HG03520 (cell line): ENCODE data around the gene KITLG.
A peak's percentile ranks its signal among the peaks of the same experiment; 100 is the strongest.
"Not testable (repeated sequence)": the region's sequence is repeated elsewhere in the genome, so short reads cannot be mapped to it uniquely, and the experiment has no call there.

Experiments used
- ATAC-seq: cut with Tn5 transposase; IDR thresholded peaks from one replicate; pipeline ENCODE4 v1.9.1; 2021; ENCODE audit warnings: mild to moderate bottlenecking, moderate library complexity; ENCODE audit not compliant: unreplicated experiment

KITLG gene

DNA sequence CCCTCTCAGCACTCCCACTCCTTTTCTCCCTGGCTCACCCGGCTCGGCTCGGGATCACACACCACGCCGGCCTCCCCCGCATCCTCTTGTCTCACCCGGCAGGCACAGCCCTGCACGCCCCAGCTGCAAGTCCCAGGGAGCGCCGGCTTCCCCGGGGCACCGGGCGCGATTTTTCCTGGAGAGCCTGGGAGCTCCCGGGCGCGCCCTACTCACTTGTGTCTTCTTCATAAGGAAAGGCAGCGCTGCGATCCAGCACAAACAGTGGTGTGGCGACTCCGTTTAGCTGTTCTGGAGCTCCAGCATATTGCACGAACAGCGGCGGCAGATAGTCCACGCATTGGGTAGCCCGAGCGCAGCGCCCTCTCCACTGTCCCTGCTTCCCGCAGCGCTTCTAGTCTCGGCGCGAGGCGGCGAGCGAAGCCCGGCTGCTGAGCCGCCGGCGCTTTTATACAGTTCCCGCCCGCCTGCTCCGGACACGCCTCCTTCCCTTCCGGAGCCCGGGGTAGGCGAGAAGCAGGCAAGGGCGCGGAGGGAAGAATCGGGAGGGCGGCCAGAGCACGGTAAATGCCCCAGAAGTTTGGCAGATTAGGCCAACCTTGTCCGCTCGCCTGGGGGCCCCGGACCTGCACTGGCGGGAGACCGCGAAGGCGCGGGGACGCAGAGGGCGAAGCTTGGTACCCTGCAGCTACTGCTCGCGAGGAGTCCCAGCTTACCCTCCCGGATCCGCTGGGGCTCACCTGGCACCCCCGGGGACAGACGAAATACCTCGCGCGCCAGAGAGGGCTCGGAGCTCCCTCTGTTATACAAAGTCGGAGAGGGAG, at the start of gene KITLG:
TSS of gene KITLG (minus strand) at position 421 of the 821 bp plus-strand sequence. CDS start at position 228, 193 bp downstream.
- peak; percentile 66 for ATAC-seq

DNA sequence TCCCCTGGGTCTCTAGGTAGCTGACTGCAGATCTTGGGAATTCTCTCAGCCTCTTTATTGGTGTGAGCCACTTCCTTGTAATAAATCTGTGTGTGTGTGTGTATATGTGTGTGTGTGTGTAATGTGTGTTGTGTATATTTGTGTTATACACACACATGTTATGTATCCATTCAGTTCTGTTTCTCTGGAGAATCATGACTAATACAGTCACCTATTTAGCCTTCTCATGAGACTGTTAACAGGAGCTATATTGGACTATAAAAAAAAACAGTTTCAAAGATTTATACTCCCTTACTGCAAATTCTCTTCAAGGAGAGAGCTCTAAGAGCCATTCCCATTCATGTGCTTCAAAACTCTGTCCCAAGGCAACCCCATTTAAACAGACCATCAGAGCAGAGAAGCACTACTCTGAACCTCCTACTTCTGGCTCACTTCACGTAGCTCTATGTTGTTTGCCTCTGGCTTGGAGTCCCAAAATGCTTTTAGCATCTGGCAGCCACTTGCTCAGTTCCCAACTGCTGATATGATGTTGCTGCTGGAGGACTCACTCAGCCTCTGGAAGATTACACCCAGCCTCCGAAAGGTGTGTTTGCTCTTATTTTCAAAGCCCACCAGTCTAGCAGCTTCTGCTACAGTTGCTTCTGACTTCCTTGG, 48.7 kb upstream of the KITLG start:
- no peak for ATAC-seq

GRCh38 chr12:88628035-88628434, 47.8 kb upstream of the KITLG start:
- ATAC-seq = not testable (repeated sequence)

DNA sequence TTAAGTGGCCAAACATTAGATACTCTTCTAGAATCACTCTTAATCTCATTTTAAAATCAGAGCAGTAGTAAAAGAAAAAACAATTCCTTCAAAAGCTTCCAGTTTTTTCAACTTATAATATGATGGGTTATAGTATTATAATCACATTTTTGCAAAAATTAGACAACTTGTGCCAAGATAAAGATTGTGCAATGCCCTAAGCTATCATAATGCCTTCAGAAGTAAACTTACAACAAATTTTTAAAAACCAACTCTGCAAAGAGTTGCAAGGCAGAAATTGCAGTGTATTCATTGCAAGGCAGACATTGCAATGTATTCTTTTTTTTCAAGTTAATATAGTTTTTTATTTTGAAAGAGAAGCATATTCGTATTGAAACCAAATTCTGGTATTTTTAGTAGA, 47.2 kb upstream of the KITLG start:
- no peak for ATAC-seq

- no peak for ATAC-seq
Observed at GRCh38 chr12:88625356-88625755, 45.1 kb upstream of the KITLG start.

DNA sequence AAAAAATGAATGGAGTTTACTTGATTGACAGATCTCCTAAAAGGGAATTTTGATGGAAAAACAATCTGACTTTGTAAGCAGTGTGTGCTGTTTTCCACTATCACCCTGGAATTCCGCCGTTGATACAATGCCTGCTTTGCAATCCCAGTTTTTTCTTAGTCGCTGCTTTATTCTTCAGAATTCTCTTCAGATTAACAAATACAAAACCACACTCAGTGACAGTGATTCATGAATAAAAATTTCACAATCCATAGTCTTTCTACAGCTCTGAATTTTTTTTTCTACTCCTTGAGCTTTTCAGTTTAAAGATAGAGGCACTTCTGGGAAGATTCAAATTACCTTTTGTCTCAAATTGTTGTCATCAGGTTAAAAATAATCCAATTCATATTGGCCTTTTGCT, 44.6 kb upstream of the KITLG start:
- ATAC-seq = no peak

DNA sequence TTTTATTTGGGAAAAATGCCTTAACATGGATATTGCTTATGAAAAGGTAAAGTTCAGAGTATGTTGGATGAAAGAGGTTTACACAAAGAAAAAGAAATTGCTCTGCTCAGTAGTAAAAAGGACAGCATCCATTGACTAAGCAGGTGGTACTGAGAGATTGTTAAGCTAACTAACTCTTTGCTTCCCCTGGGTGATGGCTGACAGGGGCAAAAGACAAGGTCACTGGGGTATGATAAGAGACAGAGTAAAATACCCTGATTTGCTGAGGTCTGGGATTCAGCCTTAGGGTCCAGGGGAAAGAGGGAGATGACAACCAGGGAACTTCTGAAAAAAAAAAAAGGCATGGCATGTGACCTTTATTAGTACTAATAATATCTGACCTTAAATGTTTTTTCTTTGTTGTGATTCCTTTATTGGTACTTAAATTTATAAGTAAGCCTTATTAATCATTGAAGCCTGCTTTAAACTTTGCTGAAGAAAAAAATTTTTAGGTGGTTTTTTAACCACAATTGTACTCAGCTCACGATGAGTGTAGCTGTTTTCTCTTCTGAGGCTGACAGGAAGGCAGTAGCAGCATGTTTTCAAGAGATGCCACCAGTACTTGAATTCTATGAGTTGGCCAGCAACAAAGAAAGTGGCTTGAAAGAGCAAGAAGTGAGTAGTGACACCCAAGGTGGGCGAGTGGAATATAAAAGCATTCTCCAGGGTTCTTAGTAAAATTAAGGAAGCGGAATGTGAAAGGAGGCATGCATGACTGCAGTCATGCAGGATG, 43.7 kb upstream of the KITLG start:
- ATAC-seq = no peak

DNA sequence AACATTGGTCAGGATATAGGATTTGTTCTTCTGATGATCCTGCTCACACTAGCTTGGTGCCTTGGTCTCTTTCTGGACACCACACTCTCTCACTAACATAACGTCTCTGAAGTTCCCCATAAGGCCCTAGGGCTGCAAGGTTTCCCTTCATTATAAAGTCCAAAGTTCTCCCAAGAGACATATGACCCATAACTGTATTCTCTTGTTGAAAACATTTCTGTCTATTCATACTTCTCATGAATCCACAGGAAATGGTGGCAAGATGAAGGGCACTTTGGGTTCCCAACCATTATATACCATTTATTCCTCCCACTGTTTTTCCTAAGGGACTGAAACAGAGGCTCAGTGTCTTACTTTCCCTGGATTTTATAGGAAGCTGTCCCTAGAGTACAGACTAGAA, 37.1 kb upstream of the KITLG start:
- ATAC-seq = no peak

DNA sequence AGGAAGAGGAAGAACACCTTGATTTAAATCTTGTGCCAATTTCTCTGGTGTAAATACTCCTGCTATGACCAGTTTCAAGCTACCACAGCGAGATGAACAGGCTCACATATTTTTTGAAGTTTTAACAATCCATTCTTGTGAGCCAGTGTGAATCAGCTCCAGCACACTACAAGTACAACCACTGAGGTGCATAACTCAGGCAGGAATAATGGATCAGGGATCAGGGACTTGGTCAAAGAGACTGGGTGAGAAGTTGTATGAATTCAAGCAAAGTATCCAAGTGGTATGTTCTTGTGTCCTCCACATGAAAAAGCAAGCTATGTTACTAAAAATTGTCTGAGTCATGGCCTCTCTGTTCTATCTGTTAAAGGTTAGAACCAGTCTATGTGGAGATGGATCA, 35.2 kb upstream of the KITLG start:
- ATAC-seq = no peak

- ATAC-seq = no peak
Observed at GRCh38 chr12:88604646-88605045, 24.4 kb upstream of the KITLG start.

DNA sequence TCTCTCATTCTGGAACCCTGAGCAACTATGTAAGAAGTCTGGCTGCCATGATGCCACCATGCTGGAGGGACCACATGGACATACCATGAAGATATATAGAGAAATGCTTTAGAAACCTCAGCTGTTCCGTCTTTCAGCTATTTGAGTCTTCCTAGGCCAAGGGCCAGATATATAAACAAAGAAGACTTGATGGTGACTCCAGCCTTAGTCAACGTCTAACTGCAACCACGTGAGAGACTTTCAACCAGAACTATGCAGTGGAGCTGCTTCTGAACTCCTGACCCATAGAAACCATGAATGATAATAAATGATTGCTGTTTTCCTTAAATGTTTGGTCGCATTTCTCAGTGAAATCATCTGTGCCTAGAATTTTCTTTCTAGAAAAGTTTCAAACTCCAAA, 20.0 kb upstream of the KITLG start:
- no peak for ATAC-seq

DNA sequence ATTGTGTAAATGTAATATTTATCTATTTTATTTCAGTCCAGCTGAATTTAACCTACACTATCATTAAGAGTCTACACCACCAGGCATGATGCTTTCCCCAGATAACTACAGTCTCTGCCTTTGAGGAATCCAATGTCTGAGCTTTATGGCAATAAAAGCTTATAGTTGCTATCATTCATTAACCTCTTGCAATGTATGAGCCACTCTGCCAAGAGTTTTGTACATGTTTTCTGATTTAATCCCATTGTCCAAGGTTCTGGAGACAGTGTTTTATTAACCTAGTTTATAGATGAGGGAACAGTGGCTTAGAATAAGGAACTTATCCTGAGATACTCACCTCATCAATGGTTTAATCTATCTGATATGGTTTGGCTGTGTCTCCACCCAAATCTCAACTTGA, 17.1 kb upstream of the KITLG start:
- no peak for ATAC-seq

GRCh38 chr12:88595697-88596096, 15.4 kb upstream of the KITLG start:
- no peak for ATAC-seq

- ATAC-seq = no peak
Observed at GRCh38 chr12:88594780-88595179, 14.5 kb upstream of the KITLG start.

DNA sequence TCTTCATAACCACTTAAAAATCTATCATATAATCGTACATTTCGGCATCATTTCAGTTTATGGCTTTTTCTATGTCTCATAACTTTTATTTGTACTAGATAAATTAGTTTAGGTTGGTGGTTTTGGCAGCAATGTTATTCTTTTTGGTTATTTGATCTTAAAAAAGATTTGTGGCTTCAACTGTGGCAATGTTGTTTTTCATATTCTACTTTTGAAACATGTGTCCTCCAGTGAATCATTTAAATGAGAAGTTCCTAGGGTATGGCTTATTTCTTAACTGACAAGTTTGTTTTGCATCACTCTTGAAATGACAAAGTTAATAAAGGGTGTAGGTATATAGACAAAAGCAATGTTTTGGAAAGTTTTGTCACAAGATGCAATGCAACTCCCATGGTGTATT, 11.1 kb upstream of the KITLG start:
- ATAC-seq = no peak

DNA sequence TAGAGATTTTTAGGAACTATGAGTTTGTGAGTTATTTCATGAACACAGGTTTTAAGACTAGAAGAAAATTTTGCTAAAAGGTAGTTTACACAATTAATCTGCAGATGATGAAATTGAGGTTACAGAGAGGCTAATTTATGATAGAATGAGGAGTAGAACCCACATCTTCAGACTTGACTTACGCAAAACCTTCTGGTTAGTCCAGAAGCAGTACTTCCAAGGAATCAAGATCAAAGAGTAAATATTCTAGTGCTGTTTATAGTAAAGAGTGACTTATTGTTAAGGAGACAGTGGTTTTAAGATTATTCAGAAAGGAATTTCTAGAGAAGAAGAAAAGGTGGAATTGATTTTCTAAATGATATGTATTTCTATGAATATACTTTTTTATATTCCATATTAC, 10.6 kb upstream of the KITLG start:
- ATAC-seq = no peak

DNA sequence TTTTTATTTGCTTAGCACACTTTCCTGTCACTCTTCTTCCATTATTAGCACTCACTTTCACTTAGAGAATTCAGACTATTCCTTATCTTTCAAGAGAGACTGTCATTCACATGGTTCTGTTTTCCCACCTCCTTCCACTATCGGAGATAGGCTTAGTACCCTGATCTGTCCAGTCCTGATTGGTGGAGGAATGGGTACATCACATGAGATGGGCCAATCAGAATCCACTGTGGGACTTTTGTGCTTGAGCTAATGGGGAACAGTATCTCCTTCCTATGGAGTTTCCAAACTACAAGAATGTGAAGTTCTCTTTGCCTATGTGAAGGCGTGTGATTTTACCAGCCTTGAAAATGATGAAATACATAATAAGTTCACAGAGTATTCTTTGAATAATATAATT, 4.8 kb upstream of the KITLG start:
- ATAC-seq = no peak

DNA sequence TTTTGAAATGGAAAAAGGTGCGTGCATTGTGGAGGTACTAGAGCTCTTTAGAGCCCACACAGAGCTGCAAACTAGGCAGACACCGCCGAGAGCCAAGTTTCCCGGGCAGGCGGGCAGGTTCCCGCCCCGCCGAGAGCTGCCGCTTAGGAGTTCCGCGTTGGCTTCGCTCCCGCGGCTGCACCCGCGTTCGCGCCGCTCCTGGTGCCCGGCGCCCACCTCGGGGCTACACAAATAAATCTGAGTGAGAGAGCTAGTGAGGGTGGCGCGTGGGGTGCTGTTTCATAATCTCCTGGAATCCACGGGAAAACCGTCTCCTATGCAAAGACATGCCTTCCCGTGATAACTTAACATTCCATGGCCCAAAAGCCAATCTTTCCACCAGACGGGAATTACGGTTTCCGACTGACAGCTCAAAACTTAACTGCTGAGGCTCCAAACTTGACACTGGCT, 645 bp downstream of the KITLG start:
- no peak for ATAC-seq

DNA sequence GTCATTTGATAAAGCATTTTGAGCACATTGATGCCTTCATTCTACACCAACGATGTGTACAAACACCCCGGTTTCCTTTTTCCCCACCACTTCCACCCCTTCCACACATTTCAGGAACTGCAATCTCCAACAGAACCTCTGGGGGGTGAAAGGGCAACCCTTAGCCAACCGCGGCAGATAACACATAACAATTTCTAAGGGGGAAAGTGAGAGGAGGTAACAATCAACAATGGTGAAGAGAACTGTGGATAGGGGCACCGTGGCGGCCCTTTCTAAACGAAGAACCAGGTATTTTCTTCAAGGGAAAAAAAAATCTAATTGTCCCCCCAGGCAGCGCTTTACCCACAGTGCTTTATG, 1.1 kb downstream of the KITLG start:
- no peak for ATAC-seq

DNA sequence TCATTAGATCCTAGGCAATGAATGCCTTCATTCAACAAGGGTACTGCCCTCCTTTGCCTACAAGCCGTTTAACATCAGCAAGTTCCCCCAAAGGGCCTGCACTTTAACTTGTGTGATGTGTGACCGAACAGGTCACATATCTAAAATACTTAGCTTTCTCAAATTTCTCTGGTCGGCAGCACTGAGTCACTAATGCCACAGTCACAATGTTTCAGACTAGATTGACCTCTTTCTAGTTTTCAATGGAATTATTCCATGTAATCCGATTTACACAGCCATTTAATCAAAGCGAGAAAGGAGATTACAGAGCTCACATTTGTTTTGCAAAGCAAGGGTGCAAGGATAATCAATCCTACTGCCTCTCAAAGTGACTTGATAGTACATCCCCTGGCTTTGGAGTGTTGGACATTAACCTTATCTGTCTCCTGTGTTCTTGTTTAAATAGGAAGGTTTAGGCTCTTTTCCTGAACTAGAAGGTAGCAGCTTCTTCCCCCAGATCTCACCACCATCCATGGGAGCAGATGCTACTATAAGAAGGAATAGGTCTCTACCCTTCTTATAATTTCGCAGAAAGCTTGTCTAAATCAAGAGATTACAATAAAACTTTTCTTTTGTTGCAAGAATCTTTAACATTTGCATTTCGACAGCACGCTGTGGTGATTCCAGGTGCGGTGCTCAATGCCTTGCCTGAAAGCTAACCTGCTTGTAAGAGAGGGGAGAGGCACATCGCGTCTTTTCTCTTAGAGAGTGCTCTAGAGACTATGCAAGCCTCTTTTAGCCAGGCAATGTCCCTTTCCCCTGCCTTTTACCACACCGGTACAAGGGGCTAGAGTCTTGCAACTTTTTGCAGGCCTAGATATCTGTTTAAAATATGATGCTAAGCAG, 1.8 kb downstream of the KITLG start:
- no peak for ATAC-seq

DNA sequence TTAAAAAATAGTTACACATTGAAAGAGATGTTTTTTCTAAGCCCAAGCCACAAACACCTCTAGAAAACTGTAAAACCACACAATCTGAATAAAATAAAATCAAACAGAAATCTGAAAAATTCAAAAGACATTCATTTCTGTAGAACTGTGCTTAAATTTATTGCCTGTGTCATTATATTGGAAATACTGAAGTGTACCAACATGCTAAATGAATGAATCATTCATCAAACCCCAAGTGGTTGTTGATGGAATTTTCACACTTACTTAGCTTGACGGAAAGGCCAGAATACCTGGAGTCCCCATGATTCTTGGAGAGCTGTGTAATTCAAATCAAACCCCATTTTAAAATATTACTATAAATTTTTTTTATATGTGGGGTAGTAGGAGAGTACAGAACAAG, 2.7 kb downstream of the KITLG start:
- no peak for ATAC-seq
